ENCODE data around the gene UNC50. TPM values are rescaled to one million over a fixed set of nuclear protein-coding genes. Genes with fewer than 3 reads are reported as not detected.
A peak's percentile ranks its signal among the peaks of the same experiment; 100 is the strongest.

Gene UNC50
- total RNA-seq, 2 experiments from 2014 or later: 33.4 to 36.2 TPM

- peaks cover 5% of the 10 kb centered on the region for H3K4me1 Mint-ChIP-seq (ENCODE audit: low read depth)
- H3K27me3 Mint-ChIP-seq: no peaks in the 10 kb centered on the region
- DNase-seq: no peak
- no peak overlapping the region for H3K4me3 Mint-ChIP-seq
- peaks cover 4% of the 10 kb centered on the region for H3K9me3 Mint-ChIP-seq
- peaks cover 32% of the 10 kb centered on the region for H3K36me3 Mint-ChIP-seq
- POLR2A ChIA-PET: no interaction called here
- intact Hi-C loops (cut with micrococcal nuclease): no loop called here
- peak overlapping the region; percentile 15 for H3K27ac Mint-ChIP-seq
- CTCF ChIA-PET: interaction anchor here (0.6 kb wide), 1 partner anchor 43 kb away, joined by 5 read pairs; no protein-coding TSS in a partner anchor
These were observed 9.5 kb upstream of the UNC50 start for GRCh38 chr2:98598781-98599428.

- Mint-ChIP-seq H3K36me3 (peaks cover 20% of the 10 kb centered on the region), H3K4me3 (no peak overlapping the region), H3K9me3 (no peaks in the 10 kb centered on the region), H3K4me1 (ENCODE audit: low read depth) (peaks cover 29% of the 10 kb centered on the region), H3K27me3 (no peaks in the 10 kb centered on the region), H3K27ac (no peak overlapping the region)
- intact Hi-C loops (cut with micrococcal nuclease): loop anchor here (1.0 kb wide), 2 partner anchors 32 to 188 kb away; no protein-coding TSS in a partner anchor
- ChIA-PET POLR2A (interaction anchor here (0.7 kb wide), 1 partner anchor 195 kb away, joined by 3 read pairs; no protein-coding TSS in a partner anchor), CTCF (interaction anchor here (0.6 to 2.1 kb wide), 3 partner anchors 33 to 189 kb away, joined by 3 to 14 read pairs (median 4); no protein-coding TSS in a partner anchor)
- no peak for DNase-seq
These were observed 6.8 kb upstream of the UNC50 start for GRCh38 chr2:98601532-98602132.

GRCh38 chr2:98604547-98604946 lies 3.8 kb upstream of the UNC50 start:
- Mint-ChIP-seq H3K27ac (peak overlapping the region; percentile 53), H3K9me3 (no peaks in the 10 kb centered on the region), H3K36me3 (peaks cover 11% of the 10 kb centered on the region), H3K4me3 (no peak overlapping the region), H3K4me1 (ENCODE audit: low read depth) (peaks cover 40% of the 10 kb centered on the region), H3K27me3 (no peaks in the 10 kb centered on the region)
- intact Hi-C loops (cut with micrococcal nuclease): no loop called here
- CTCF ChIA-PET: interaction anchor here (0.9 to 1.6 kb wide), 4 partner anchors 10 to 192 kb away, joined by 3 to 10 read pairs (median 3); no protein-coding TSS in a partner anchor
- POLR2A ChIA-PET: no interaction called here
- DNase-seq: no peak

- intact Hi-C loops (cut with micrococcal nuclease): no loop called here
- CTCF ChIA-PET: interaction anchor here (0.9 to 1.6 kb wide), 4 partner anchors 10 to 192 kb away, joined by 3 to 10 read pairs (median 4); no protein-coding TSS in a partner anchor
- peaks cover 45% of the 10 kb centered on the region for H3K4me1 Mint-ChIP-seq (ENCODE audit: low read depth)
- no peaks in the 10 kb centered on the region for H3K9me3 Mint-ChIP-seq
- DNase-seq: no peak
- POLR2A ChIA-PET: no interaction called here
- H3K27ac Mint-ChIP-seq: peak overlapping the region; percentile 53
- H3K36me3 Mint-ChIP-seq: peaks cover 11% of the 10 kb centered on the region
- no peak overlapping the region for H3K4me3 Mint-ChIP-seq
- H3K27me3 Mint-ChIP-seq: no peaks in the 10 kb centered on the region
These were observed 3.3 kb upstream of the UNC50 start for GRCh38 chr2:98605076-98605475.

GRCh38 chr2:98606431-98606830 lies 2.0 kb upstream of the UNC50 start:
- no peak for DNase-seq
- intact Hi-C loops (cut with micrococcal nuclease): no loop called here
- H3K36me3 Mint-ChIP-seq: peaks cover 22% of the 10 kb centered on the region
- H3K4me3 Mint-ChIP-seq: no peak overlapping the region
- H3K27ac Mint-ChIP-seq: peak overlapping the region; percentile 35
- ChIA-PET POLR2A (no interaction called here), CTCF (interaction anchor here (0.8 to 2.1 kb wide), 5 partner anchors 34 to 230 kb away, joined by 3 to 6 read pairs (median 3); no protein-coding TSS in a partner anchor)
- H3K4me1 Mint-ChIP-seq (ENCODE audit: low read depth): peaks cover 59% of the 10 kb centered on the region
- H3K9me3 Mint-ChIP-seq: no peaks in the 10 kb centered on the region
- H3K27me3 Mint-ChIP-seq: no peaks in the 10 kb centered on the region

- peak overlapping the region; percentile 92 for H3K4me3 Mint-ChIP-seq
- no peaks in the 10 kb centered on the region for H3K9me3 Mint-ChIP-seq
- H3K36me3 Mint-ChIP-seq: peaks cover 24% of the 10 kb centered on the region
- intact Hi-C loops (cut with micrococcal nuclease): no loop called here
- CTCF ChIA-PET: interaction anchor here (1.1 to 2.1 kb wide), 4 partner anchors 34 to 119 kb away, joined by 3 to 6 read pairs (median 4); no protein-coding TSS in a partner anchor
- no peaks in the 10 kb centered on the region for H3K27me3 Mint-ChIP-seq
- H3K4me1 Mint-ChIP-seq (ENCODE audit: low read depth): peaks cover 61% of the 10 kb centered on the region
- POLR2A ChIA-PET: no interaction called here
- peak overlapping the region; percentile 35 for H3K27ac Mint-ChIP-seq
- DNase-seq: no peak
These were observed 1.3 kb upstream of the UNC50 start for GRCh38 chr2:98607104-98607503.

GRCh38 chr2:98607741-98608115 lies 661 bp upstream of the UNC50 start:
- DNase-seq: no peak
- CTCF ChIA-PET: interaction anchor here (1.3 to 2.1 kb wide), 3 partner anchors 39 to 119 kb away, joined by 3 to 6 read pairs (median 5); no protein-coding TSS in a partner anchor
- peaks cover 24% of the 10 kb centered on the region for H3K36me3 Mint-ChIP-seq
- peaks cover 61% of the 10 kb centered on the region for H3K4me1 Mint-ChIP-seq (ENCODE audit: low read depth)
- peak overlapping the region; percentile 92 for H3K4me3 Mint-ChIP-seq
- peak overlapping the region; percentile 82 for H3K27ac Mint-ChIP-seq
- POLR2A ChIA-PET: no interaction called here
- no peaks in the 10 kb centered on the region for H3K27me3 Mint-ChIP-seq
- intact Hi-C loops (cut with micrococcal nuclease): loop anchor here (1.0 to 2.0 kb wide), 2 partner anchors 123 to 729 kb away; partner anchors contain the start of genes MGAT4A and TXNDC9
- no peaks in the 10 kb centered on the region for H3K9me3 Mint-ChIP-seq

- intact Hi-C loops (cut with micrococcal nuclease): loop anchor here (1.0 to 2.0 kb wide), 2 partner anchors 122 to 727 kb away; partner anchors contain the start of genes MGAT4A and TXNDC9
- no peaks in the 10 kb centered on the region for H3K9me3 Mint-ChIP-seq
- peak overlapping the region; percentile 82 for H3K27ac Mint-ChIP-seq
- H3K4me1 Mint-ChIP-seq (ENCODE audit: low read depth): peaks cover 63% of the 10 kb centered on the region
- POLR2A ChIA-PET: interaction anchor here (0.7 to 0.9 kb wide), 3 partner anchors 28 to 123 kb away, joined by 3 to 4 read pairs (median 3); partner anchors contain the start of gene MGAT4A
- H3K36me3 Mint-ChIP-seq: peaks cover 32% of the 10 kb centered on the region
- CTCF ChIA-PET: interaction anchor here (0.6 to 1.6 kb wide), 5 partner anchors 26 to 225 kb away, joined by 3 to 6 read pairs (median 3); no protein-coding TSS in a partner anchor
- no peaks in the 10 kb centered on the region for H3K27me3 Mint-ChIP-seq
- H3K4me3 Mint-ChIP-seq: peak overlapping the region; percentile 92
- DNase-seq: peak; percentile 18
These were observed 694 bp downstream of the UNC50 start for GRCh38 chr2:98608962-98609604.

- ChIA-PET CTCF (interaction anchor here (1.4 kb wide), 1 partner anchor 9 kb away, joined by 3 read pairs; no protein-coding TSS in a partner anchor), POLR2A (no interaction called here)
- Mint-ChIP-seq H3K27ac (peak overlapping the region; percentile 11), H3K27me3 (no peaks in the 10 kb centered on the region), H3K4me1 (ENCODE audit: low read depth) (peaks cover 35% of the 10 kb centered on the region), H3K4me3 (no peak overlapping the region), H3K9me3 (no peaks in the 10 kb centered on the region), H3K36me3 (peaks cover 52% of the 10 kb centered on the region)
- no peak for DNase-seq
- intact Hi-C loops (cut with micrococcal nuclease): no loop called here
These were observed 5.8 kb downstream of the UNC50 start for GRCh38 chr2:98614024-98614739.

GRCh38 chr2:98615481-98615880 lies 7.1 kb downstream of the UNC50 start:
- Mint-ChIP-seq H3K27me3 (no peaks in the 10 kb centered on the region), H3K4me3 (no peak overlapping the region), H3K4me1 (ENCODE audit: low read depth) (peaks cover 33% of the 10 kb centered on the region), H3K36me3 (peaks cover 48% of the 10 kb centered on the region), H3K9me3 (no peaks in the 10 kb centered on the region), H3K27ac (peak overlapping the region; percentile 41)
- intact Hi-C loops (cut with micrococcal nuclease): no loop called here
- ChIA-PET CTCF (interaction anchor here (1.4 kb wide), 1 partner anchor 11 kb away, joined by 3 read pairs; no protein-coding TSS in a partner anchor), POLR2A (no interaction called here)
- DNase-seq: no peak

GRCh38 chr2:98617149-98617548 lies 8.8 kb downstream of the UNC50 start:
- Mint-ChIP-seq H3K9me3 (no peaks in the 10 kb centered on the region), H3K36me3 (peaks cover 37% of the 10 kb centered on the region), H3K4me1 (ENCODE audit: low read depth) (peaks cover 26% of the 10 kb centered on the region), H3K27me3 (no peaks in the 10 kb centered on the region), H3K4me3 (no peak overlapping the region), H3K27ac (peak overlapping the region; percentile 39)
- ChIA-PET POLR2A (no interaction called here), CTCF (interaction anchor here (0.6 to 1.2 kb wide), 2 partner anchors 32 to 1329 kb away, joined by 3 to 4 read pairs; no protein-coding TSS in a partner anchor)
- no peak for DNase-seq
- intact Hi-C loops (cut with micrococcal nuclease): no loop called here
